Measurements from ENCODE around the gene LRPAP1.

GRCh38 chr4:3522651-3523050 lies 9.6 kb downstream of the LRPAP1 start:
- TF ChIP-seq CTCF (IDR thresholded peaks at IDR 0.05) (no peak), EP300 (IDR thresholded peaks at IDR 0.05) (no peak), POLR2A (IDR thresholded peaks at IDR 0.05) (no peak)

Data from ovary (tissue), 3 donors.